GM18951 (cell line): Measurements from ENCODE around the gene CD300LD.
"Not testable (repeated sequence)": the region's sequence is repeated elsewhere in the genome, so short reads cannot be mapped to it uniquely, and the experiment has no call there.

Source experiments
- POLR2A ChIP-seq: IDR thresholded peaks from 4 replicates; pipeline ENCODE4 v1.6.1; 2011; ENCODE audit warnings: mild to moderate bottlenecking; ENCODE audit not compliant: insufficient read length, insufficient read depth; ENCODE audit errors: extremely low read depth
- in situ Hi-C: fragments of 300-500 bp; cut with MboI; formaldehyde crosslinking; loops from one replicate; pipeline ENCODE4 v1.12.0; 2022; ENCODE audit warnings: low sequenced_read_pairs, mixed read lengths, inconsistent platforms; ENCODE audit not compliant: unreplicated experiment

The CD300LD gene

GRCh38 chr17:74592087-74592990 lies at the start of gene CD300LD:
Gene CD300LD, minus strand, starts transcription at chr17:74592283. Its CDS starts 81 bp downstream, at chr17:74592202.
- in situ Hi-C loops = no loop called here
- no peak for TF ChIP-seq POLR2A

DNA sequence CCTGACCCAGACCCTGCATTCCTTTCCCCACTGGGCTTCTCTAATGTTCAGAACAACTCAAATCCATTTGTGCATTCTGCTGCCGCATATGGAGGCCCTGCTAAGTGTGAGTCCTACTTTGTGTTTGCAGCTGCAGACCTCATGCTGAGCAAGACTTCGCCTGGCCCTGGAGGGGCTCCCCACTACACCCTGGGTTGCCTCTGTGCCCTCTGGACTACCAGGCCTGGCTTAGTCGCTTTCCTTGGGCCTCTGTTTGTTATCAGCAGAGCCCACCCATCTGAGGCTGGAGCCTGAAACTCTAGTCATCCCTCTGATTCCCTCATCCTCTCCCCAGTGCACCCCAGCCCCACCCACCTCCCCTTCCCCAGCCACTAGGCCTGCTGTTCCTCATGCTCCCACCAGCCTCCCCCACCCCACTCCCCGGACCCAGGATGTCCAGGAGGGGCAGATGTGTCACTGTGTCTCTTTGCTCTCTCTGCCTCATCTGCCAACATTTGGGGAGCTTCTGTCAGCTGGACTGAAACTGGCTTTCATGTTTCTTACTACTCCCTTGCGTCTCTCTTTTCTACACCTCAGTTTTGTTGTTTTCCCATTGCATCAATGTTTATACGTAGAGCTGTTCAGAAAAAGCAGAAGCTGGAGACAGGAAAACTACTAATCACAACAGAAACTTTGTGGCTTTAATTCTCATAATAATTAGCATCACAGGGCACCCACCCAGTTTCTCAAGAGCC lies 49.3 kb upstream of the CD300LD start:
- no peak for TF ChIP-seq POLR2A
- in situ Hi-C loops = no loop called here

GRCh38 chr17:74639704-74640151 lies 47.6 kb upstream of the CD300LD start:
- TF ChIP-seq POLR2A = no peak
- in situ Hi-C loops = no loop called here

GRCh38 chr17:74637926-74638325 lies 45.8 kb upstream of the CD300LD start:
- in situ Hi-C loops = no loop called here
- no peak for TF ChIP-seq POLR2A

- in situ Hi-C loops = no loop called here
Observed at GRCh38 chr17:74637265-74637664, 45.2 kb upstream of the CD300LD start.

GRCh38 chr17:74636541-74637085 lies 44.5 kb upstream of the CD300LD start:
- in situ Hi-C loops = not testable (repeated sequence)

More at GRCh38 chr17:74637265-74637664, 45.2 kb upstream of the CD300LD start:
- no peak for TF ChIP-seq POLR2A

GRCh38 chr17:74635418-74635817 lies 43.3 kb upstream of the CD300LD start:
- TF ChIP-seq POLR2A = no peak
- in situ Hi-C loops = no loop called here

GRCh38 chr17:74633326-74633725 lies 41.2 kb upstream of the CD300LD start:
- in situ Hi-C loops = no loop called here
- TF ChIP-seq POLR2A = no peak

DNA sequence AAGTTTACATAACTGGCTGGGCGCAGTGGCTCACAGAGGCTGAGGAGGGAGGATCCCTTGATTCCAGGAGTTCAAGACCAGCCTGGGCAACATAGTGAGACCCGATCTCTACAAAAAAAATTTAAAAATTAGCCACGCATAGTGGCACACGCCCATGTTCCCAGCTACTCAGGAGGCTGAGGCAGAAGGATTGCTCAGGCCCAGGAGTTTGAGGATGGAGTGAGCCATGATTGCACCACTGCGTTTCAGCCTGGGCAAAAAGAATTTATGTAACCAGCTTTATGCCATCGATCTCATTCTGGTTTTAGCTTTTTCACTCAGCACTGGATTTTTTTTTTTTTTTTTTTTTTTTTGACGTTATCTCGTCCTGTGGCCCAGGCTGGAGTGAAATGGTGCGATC lies 40.5 kb upstream of the CD300LD start:
- in situ Hi-C loops = no loop called here
- no peak for TF ChIP-seq POLR2A

DNA sequence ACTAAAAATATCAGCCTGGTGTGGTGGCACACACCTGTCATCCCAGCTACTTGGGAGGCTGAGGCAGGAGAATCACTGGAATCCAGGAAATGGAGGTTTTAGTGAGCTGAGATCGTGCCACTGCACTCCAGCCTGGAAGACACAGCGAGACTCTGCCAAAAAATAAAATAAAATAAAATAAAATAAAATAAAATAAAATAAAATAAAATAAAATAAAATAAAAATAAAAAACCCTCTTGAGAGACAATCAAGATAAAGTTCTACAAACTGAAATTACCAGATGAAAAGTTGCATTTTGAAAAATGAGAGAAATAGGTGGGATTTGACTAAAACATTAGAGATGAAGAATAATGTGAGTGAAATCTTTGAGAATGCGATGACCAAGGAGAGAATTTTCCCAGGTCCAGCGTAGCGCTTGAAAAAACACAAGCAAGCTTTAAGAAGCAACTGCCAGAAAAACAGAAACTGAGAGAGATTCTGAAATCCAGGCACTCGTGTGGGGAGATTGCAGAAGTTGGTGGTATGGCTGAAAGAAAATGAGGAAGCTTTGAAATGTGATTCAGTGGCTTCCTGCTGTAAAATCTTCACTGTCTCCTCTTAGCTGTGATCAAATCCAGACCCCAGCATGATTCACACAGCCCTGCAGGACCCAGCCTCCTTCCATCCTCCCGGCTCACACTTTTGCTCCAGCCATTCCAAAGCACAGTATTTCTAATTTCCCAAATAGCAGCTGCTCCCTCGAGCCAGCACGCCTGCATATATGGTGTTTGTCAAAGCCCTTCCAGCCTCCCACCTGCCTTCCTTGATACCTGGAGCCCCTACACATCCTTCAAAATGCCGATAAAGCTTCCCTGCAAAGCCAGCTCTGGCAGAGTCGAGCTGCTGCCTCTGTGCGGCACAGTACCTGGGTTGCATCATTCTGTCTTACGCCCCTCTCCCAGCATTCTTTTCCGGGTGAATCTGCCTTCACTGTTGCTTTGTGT lies 39.7 kb upstream of the CD300LD start:
- no peak for TF ChIP-seq POLR2A
- in situ Hi-C loops = no loop called here

- in situ Hi-C loops = not testable (repeated sequence)
Observed at GRCh38 chr17:74630251-74630650, 38.2 kb upstream of the CD300LD start.

GRCh38 chr17:74625661-74626060 lies 33.6 kb upstream of the CD300LD start:
- in situ Hi-C loops = no loop called here
- no peak for TF ChIP-seq POLR2A
